WTC11 (cell line): ENCODE data around the gene ZIK1. TPM values are rescaled to one million over a fixed set of nuclear protein-coding genes. Genes with fewer than 3 reads are reported as not detected.

Source experiments
- ATAC-seq: fragments of 200-7000 bp; cut with Tn5 transposase; 2 replicates; pipeline ENCODE4 v1.10.0; 2021; ENCODE audit warnings: mild to moderate bottlenecking, moderate library complexity
- CTCF ChIA-PET: fragments of 300-600 bp; sonication (Branson Sonifier 250); formaldehyde crosslinking; loops from one replicate; lab custom pipeline; 2021; ENCODE audit warnings: antibody characterized with exemption; lab: Charles Lee
- POLR2A ChIA-PET: fragments of 350-600 bp; sonication (Branson Sonifier 250); formaldehyde crosslinking; loops from one replicate; lab custom pipeline; 2021; ENCODE audit warnings: antibody characterized with exemption; lab: Charles Lee
- DNase-seq: peaks from one replicate; pipeline ENCODE4 v3.0.0; 2021; ENCODE audit warnings: low spot score
- H3K27ac Mint-ChIP-seq: 2 replicates; pipeline ENCODE4 v1.8.0; 2021; ENCODE audit warnings: mixed read lengths
- H3K27me3 Mint-ChIP-seq: 2 replicates; pipeline ENCODE4 v1.8.0; 2021; ENCODE audit warnings: low read depth, mild to moderate bottlenecking, moderate library complexity, mixed read lengths
- H3K36me3 Mint-ChIP-seq: 2 replicates; pipeline ENCODE4 v1.8.0; 2021; ENCODE audit warnings: mixed read lengths
- H3K4me1 Mint-ChIP-seq: 2 replicates; pipeline ENCODE4 v1.8.0; 2022; ENCODE audit warnings: mixed read lengths
- H3K4me3 Mint-ChIP-seq: 2 replicates; pipeline ENCODE4 v1.8.0; 2021; ENCODE audit warnings: mild to moderate bottlenecking, moderate library complexity, mixed read lengths
- H3K9me3 Mint-ChIP-seq: 2 replicates; pipeline ENCODE4 v1.8.0; 2021; ENCODE audit warnings: mixed read lengths
- CBFB ChIP-seq: sonication (generic); formaldehyde crosslinking; IDR thresholded peaks from 2 replicates; pipeline ENCODE4 v1.8.1; 2022; ENCODE audit warnings: mild to moderate bottlenecking, low read depth, missing genetic modification reagents
- FOXK1 ChIP-seq: sonication (generic); formaldehyde crosslinking; IDR thresholded peaks from 2 replicates; pipeline ENCODE4 v1.8.0; 2022; ENCODE audit warnings: mild to moderate bottlenecking, moderate library complexity, missing genetic modification reagents
- GTF2I ChIP-seq: fragments of 250-450 bp; sonication (Bioruptor Pico); conservative IDR thresholded peaks from 2 replicates; pipeline ENCODE4 v1.4.0; 2021; ENCODE audit warnings: mild to moderate bottlenecking
- MYBL2 ChIP-seq: sonication (generic); formaldehyde crosslinking; IDR thresholded peaks from 2 replicates; pipeline ENCODE4 v1.8.1; 2023; ENCODE audit warnings: mild to moderate bottlenecking, moderate library complexity, missing genetic modification reagents
- NFE2L1 ChIP-seq: sonication (generic); formaldehyde crosslinking; IDR thresholded peaks from 2 replicates; pipeline ENCODE4 v1.8.1; 2023; ENCODE audit warnings: missing genetic modification reagents
- OVOL2 ChIP-seq: fragments of 250-450 bp; sonication (Bioruptor Pico); IDR thresholded peaks from 2 replicates; pipeline ENCODE4 v1.9.0; 2021; ENCODE audit warnings: mild to moderate bottlenecking, borderline replicate concordance
- RORB ChIP-seq: fragments of 250-450 bp; sonication (Bioruptor Pico); IDR thresholded peaks from 2 replicates; pipeline ENCODE4 v1.9.0; 2021; ENCODE audit warnings: mild to moderate bottlenecking
- SOX15 ChIP-seq: fragments of 250-450 bp; sonication (Bioruptor Pico); IDR thresholded peaks from 2 replicates; pipeline ENCODE4 v1.9.0; 2021; ENCODE audit warnings: mild to moderate bottlenecking
- TCF7 ChIP-seq: sonication (generic); formaldehyde crosslinking; IDR thresholded peaks from 2 replicates; pipeline ENCODE4 v1.8.0; 2022; ENCODE audit warnings: mild to moderate bottlenecking, low read depth, missing genetic modification reagents, moderate library complexity
- TP53 ChIP-seq: sonication (generic); formaldehyde crosslinking; IDR thresholded peaks from 2 replicates; pipeline ENCODE4 v1.8.1; 2023; ENCODE audit warnings: mild to moderate bottlenecking, missing genetic modification reagents
- ZNF219 ChIP-seq: sonication (generic); formaldehyde crosslinking; IDR thresholded peaks from 2 replicates; pipeline ENCODE4 v1.8.0; 2023; ENCODE audit warnings: missing genetic modification reagents, mild to moderate bottlenecking, borderline replicate concordance
- ZNF232 ChIP-seq: sonication (generic); formaldehyde crosslinking; IDR thresholded peaks from 2 replicates; pipeline ENCODE4 v1.8.0; 2022; ENCODE audit warnings: mild to moderate bottlenecking, missing genetic modification reagents
- ZNF263 ChIP-seq: sonication (generic); formaldehyde crosslinking; IDR thresholded peaks from 2 replicates; pipeline ENCODE4 v1.8.1; 2022; ENCODE audit warnings: low read depth, mild to moderate bottlenecking, moderate library complexity, missing genetic modification reagents
- total RNA-seq: library from RNA; stranded (reverse); gene quantifications from 3 replicates; pipeline ENCODE4 v1.2.3, GENCODE V29; 2021
- TF ChIP-seq, protein P1 (sequence below): sonication (generic); formaldehyde crosslinking; IDR thresholded peaks from 2 replicates; pipeline ENCODE4 v1.8.0; 2022; ENCODE audit warnings: missing genetic modification reagents
- TF ChIP-seq, protein P2 (sequence below): sonication (generic); formaldehyde crosslinking; IDR thresholded peaks from 2 replicates; pipeline ENCODE4 v1.8.1; 2022; ENCODE audit warnings: low read depth, missing genetic modification reagents, borderline replicate concordance
- TF ChIP-seq, protein P3 (sequence below): sonication (generic); formaldehyde crosslinking; IDR thresholded peaks from 2 replicates; pipeline ENCODE4 v1.8.1; 2023; ENCODE audit warnings: mild to moderate bottlenecking, moderate library complexity, missing genetic modification reagents
- TF ChIP-seq, protein P4 (sequence below): fragments of 200-600 bp; IDR thresholded peaks from 2 replicates; pipeline ENCODE4 v1.8.0; 2022; ENCODE audit warnings: antibody characterized with exemption
- TF ChIP-seq, protein P5 (sequence below): sonication (generic); formaldehyde crosslinking; IDR thresholded peaks from 2 replicates; pipeline ENCODE4 v1.8.0; 2022; ENCODE audit warnings: mild to moderate bottlenecking, missing genetic modification reagents
- TF ChIP-seq, protein P6 (sequence below): sonication (generic); formaldehyde crosslinking; IDR thresholded peaks from 2 replicates; pipeline ENCODE4 v1.8.0; 2023; ENCODE audit warnings: mild to moderate bottlenecking, missing genetic modification reagents
- TF ChIP-seq, protein P7 (sequence below): sonication (generic); formaldehyde crosslinking; IDR thresholded peaks from 2 replicates; pipeline ENCODE4 v1.8.0; 2023; ENCODE audit warnings: missing genetic modification reagents, mild to moderate bottlenecking, borderline replicate concordance

ZIK1 gene
- total RNA-seq, 1 experiment from 2014 or later: 31.1 TPM

DNA sequence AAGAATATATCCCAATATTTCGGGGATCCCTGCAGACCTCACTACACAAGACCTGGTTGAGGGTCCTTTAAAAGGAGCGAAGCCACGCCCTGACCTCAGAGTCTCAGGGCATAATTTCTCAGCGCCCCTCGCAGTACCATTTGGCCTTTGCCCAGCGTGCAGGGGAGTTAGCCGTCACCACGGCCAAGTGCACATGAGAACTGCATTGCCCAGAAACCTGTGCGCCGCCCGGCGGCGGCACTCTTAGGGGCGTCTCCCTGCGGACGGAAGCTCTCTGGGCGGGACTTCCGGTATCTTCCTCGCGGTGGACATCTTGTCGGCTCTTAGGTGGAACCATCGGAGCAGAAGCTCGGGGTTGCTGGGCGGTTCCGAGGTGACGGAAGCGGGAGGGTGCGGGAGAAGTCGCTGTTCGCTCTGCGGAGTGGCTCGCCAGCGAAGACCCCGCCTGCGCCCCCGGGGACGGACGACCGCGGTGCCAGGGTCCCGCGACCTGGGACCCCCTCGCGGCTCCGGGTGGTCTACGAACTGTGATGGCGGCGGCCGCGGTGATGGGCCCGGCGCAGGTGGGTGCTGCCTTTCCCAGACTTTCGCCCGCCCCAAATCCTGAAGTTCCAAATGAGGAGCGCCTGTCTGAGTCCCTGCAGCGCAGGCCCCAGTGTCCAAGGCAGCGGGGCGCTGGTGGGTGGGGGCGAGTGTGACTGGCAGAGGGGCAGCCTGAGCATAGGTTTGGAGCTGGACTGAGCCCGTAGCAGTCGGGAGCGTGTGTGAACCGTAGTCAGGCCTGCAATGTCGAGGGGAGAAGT lies 30.2 kb downstream of the ZIK1 start, which contains the start of gene ZNF134 (continued):
- TF ChIP-seq GTF2I (CRISPR knock-in tag): no peak
- TF ChIP-seq, protein P1, sequence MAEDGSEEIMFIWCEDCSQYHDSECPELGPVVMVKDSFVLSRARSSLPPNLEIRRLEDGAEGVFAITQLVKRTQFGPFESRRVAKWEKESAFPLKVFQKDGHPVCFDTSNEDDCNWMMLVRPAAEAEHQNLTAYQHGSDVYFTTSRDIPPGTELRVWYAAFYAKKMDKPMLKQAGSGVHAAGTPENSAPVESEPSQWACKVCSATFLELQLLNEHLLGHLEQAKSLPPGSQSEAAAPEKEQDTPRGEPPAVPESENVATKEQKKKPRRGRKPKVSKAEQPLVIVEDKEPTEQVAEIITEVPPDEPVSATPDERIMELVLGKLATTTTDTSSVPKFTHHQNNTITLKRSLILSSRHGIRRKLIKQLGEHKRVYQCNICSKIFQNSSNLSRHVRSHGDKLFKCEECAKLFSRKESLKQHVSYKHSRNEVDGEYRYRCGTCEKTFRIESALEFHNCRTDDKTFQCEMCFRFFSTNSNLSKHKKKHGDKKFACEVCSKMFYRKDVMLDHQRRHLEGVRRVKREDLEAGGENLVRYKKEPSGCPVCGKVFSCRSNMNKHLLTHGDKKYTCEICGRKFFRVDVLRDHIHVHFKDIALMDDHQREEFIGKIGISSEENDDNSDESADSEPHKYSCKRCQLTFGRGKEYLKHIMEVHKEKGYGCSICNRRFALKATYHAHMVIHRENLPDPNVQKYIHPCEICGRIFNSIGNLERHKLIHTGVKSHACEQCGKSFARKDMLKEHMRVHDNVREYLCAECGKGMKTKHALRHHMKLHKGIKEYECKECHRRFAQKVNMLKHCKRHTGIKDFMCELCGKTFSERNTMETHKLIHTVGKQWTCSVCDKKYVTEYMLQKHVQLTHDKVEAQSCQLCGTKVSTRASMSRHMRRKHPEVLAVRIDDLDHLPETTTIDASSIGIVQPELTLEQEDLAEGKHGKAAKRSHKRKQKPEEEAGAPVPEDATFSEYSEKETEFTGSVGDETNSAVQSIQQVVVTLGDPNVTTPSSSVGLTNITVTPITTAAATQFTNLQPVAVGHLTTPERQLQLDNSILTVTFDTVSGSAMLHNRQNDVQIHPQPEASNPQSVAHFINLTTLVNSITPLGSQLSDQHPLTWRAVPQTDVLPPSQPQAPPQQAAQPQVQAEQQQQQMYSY: no peak
- TF ChIP-seq MYBL2 (CRISPR knock-in tag): no peak
- TF ChIP-seq ZNF219: no peak
- TF ChIP-seq, protein P2, sequence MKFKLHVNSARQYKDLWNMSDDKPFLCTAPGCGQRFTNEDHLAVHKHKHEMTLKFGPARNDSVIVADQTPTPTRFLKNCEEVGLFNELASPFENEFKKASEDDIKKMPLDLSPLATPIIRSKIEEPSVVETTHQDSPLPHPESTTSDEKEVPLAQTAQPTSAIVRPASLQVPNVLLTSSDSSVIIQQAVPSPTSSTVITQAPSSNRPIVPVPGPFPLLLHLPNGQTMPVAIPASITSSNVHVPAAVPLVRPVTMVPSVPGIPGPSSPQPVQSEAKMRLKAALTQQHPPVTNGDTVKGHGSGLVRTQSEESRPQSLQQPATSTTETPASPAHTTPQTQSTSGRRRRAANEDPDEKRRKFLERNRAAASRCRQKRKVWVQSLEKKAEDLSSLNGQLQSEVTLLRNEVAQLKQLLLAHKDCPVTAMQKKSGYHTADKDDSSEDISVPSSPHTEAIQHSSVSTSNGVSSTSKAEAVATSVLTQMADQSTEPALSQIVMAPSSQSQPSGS (CRISPR knock-in tag): no peak
- TF ChIP-seq TP53 (CRISPR knock-in tag): peak; percentile 66; the same call in 1 of the 2 replicates
- no peak for TF ChIP-seq RORB (CRISPR knock-in tag)
- TF ChIP-seq, protein P3, sequence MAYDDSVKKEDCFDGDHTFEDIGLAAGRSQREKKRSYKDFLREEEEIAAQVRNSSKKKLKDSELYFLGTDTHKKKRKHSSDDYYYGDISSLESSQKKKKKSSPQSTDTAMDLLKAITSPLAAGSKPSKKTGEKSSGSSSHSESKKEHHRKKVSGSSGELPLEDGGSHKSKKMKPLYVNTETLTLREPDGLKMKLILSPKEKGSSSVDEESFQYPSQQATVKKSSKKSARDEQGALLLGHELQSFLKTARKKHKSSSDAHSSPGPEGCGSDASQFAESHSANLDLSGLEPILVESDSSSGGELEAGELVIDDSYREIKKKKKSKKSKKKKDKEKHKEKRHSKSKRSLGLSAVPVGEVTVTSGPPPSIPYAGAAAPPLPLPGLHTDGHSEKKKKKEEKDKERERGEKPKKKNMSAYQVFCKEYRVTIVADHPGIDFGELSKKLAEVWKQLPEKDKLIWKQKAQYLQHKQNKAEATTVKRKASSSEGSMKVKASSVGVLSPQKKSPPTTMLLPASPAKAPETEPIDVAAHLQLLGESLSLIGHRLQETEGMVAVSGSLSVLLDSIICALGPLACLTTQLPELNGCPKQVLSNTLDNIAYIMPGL (CRISPR knock-in tag): peak; percentile 67
- no peak for TF ChIP-seq OVOL2 (CRISPR knock-in tag)
- TF ChIP-seq, protein P4, sequence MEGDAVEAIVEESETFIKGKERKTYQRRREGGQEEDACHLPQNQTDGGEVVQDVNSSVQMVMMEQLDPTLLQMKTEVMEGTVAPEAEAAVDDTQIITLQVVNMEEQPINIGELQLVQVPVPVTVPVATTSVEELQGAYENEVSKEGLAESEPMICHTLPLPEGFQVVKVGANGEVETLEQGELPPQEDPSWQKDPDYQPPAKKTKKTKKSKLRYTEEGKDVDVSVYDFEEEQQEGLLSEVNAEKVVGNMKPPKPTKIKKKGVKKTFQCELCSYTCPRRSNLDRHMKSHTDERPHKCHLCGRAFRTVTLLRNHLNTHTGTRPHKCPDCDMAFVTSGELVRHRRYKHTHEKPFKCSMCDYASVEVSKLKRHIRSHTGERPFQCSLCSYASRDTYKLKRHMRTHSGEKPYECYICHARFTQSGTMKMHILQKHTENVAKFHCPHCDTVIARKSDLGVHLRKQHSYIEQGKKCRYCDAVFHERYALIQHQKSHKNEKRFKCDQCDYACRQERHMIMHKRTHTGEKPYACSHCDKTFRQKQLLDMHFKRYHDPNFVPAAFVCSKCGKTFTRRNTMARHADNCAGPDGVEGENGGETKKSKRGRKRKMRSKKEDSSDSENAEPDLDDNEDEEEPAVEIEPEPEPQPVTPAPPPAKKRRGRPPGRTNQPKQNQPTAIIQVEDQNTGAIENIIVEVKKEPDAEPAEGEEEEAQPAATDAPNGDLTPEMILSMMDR: no peak
- TF ChIP-seq, protein P5, sequence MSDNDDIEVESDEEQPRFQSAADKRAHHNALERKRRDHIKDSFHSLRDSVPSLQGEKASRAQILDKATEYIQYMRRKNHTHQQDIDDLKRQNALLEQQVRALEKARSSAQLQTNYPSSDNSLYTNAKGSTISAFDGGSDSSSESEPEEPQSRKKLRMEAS: peak; percentile 40; the same call in 1 of the 2 replicates

DNA sequence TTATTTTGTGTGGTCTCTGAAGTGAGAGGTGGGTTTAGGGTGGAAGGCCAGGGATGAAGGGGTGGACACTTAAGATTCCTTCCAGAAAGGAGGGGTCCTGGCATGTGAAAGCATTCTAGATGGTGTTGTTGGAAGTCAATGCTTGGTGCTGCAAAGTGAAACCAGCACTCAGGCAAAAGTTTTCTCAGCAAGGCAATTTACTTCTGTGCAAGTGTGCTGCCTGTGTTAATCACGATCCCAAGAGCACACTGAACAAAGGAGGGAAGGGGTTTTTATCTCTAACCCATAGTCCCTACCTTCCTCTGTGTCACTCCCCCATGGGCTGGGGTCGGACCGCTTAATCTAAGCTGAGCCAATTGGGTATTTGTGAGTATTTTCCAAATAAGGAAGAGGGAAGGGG lies 31.4 kb downstream of the ZIK1 start:
- H3K9me3 Mint-ChIP-seq: peaks cover 64% of the 10 kb centered on the region
- H3K4me1 Mint-ChIP-seq: peaks cover 14% of the 10 kb centered on the region
- no peak for DNase-seq
- peak overlapping the region; percentile 89; the same call in 1 of the 2 replicates for H3K27ac Mint-ChIP-seq
- peaks cover 12% of the 10 kb centered on the region for H3K27me3 Mint-ChIP-seq
- ChIA-PET POLR2A (no interaction called here), CTCF (no interaction called here)
- peak overlapping the region; percentile 99 for H3K4me3 Mint-ChIP-seq
- no peak for ATAC-seq
- peaks cover 61% of the 10 kb centered on the region for H3K36me3 Mint-ChIP-seq
- TF ChIP-seq, protein P6, sequence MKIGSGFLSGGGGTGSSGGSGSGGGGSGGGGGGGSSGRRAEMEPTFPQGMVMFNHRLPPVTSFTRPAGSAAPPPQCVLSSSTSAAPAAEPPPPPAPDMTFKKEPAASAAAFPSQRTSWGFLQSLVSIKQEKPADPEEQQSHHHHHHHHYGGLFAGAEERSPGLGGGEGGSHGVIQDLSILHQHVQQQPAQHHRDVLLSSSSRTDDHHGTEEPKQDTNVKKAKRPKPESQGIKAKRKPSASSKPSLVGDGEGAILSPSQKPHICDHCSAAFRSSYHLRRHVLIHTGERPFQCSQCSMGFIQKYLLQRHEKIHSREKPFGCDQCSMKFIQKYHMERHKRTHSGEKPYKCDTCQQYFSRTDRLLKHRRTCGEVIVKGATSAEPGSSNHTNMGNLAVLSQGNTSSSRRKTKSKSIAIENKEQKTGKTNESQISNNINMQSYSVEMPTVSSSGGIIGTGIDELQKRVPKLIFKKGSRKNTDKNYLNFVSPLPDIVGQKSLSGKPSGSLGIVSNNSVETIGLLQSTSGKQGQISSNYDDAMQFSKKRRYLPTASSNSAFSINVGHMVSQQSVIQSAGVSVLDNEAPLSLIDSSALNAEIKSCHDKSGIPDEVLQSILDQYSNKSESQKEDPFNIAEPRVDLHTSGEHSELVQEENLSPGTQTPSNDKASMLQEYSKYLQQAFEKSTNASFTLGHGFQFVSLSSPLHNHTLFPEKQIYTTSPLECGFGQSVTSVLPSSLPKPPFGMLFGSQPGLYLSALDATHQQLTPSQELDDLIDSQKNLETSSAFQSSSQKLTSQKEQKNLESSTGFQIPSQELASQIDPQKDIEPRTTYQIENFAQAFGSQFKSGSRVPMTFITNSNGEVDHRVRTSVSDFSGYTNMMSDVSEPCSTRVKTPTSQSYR (CRISPR knock-in tag): no peak
- TF ChIP-seq SOX15 (CRISPR knock-in tag) (no peak), NFE2L1 (CRISPR knock-in tag) (no peak), ZNF232 (CRISPR knock-in tag) (no peak), TCF7 (no peak), CBFB (CRISPR knock-in tag) (no peak), FOXK1 (CRISPR knock-in tag) (no peak), ZNF263 (CRISPR knock-in tag) (no peak)
- TF ChIP-seq, protein P7, sequence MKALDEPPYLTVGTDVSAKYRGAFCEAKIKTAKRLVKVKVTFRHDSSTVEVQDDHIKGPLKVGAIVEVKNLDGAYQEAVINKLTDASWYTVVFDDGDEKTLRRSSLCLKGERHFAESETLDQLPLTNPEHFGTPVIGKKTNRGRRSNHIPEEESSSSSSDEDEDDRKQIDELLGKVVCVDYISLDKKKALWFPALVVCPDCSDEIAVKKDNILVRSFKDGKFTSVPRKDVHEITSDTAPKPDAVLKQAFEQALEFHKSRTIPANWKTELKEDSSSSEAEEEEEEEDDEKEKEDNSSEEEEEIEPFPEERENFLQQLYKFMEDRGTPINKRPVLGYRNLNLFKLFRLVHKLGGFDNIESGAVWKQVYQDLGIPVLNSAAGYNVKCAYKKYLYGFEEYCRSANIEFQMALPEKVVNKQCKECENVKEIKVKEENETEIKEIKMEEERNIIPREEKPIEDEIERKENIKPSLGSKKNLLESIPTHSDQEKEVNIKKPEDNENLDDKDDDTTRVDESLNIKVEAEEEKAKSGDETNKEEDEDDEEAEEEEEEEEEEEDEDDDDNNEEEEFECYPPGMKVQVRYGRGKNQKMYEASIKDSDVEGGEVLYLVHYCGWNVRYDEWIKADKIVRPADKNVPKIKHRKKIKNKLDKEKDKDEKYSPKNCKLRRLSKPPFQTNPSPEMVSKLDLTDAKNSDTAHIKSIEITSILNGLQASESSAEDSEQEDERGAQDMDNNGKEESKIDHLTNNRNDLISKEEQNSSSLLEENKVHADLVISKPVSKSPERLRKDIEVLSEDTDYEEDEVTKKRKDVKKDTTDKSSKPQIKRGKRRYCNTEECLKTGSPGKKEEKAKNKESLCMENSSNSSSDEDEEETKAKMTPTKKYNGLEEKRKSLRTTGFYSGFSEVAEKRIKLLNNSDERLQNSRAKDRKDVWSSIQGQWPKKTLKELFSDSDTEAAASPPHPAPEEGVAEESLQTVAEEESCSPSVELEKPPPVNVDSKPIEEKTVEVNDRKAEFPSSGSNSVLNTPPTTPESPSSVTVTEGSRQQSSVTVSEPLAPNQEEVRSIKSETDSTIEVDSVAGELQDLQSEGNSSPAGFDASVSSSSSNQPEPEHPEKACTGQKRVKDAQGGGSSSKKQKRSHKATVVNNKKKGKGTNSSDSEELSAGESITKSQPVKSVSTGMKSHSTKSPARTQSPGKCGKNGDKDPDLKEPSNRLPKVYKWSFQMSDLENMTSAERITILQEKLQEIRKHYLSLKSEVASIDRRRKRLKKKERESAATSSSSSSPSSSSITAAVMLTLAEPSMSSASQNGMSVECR (CRISPR knock-in tag): no peak
